Head of caudate nucleus (tissue), 42 donors: ENCODE measurements around the gene CCDC33.

Experiments used
- DNase-seq, 42 donors: peaks; one replicate each; pipeline versions ENCODE4 v3.0.0 to v3.0.0-alpha.2; 2020 to 2021; ENCODE audit warnings: mixed read lengths in 7 of 42
- intact Hi-C: fragments of 100-400 bp; cut with DNase I; formaldehyde crosslinking; loops from one replicate; pipeline ENCODE4 v1.15.0; 2022

The CCDC33 gene

DNA sequence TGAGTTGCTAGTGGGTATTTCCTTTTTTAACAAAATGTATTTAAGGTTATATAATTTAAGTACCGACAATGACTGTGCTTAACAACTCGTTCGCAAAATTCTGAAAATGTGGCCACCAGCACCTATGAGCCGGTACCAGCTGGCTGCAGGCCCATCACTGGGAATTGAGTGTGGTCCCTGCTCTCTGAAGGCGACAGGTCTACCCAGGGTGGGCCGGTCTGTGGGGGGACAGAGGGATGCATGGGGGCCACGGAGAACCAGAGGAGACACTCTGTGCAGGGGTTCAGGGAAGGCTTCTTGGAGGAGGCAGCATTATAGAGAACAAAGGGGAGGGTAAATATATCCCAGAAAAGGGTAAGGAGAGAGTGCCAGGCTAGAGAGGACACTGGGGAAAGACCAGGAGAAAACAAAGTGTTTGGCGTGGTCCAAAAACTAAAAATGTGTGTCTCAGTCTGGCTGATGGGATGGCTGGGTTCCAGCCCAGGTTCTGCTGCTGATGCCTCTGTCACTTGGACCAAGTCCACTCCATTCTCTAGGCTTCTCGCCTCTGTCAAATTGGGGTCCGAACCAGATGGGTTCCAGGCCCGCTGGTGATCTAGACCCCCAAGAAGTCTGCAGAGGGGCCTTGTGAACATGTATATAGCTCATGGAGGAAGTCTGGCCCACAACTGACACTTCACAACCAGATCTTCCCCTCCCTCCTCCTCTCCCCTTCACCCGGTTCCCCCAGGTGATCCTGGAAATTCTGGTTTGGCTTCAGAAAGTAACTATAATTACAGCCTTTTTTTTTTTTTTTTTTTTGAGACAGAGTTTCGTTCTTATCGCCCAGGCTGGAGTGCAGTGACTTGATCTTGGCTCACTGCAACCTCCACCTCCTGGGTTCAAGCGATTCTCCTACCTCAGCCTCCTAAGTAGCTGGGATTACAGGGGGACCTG, 142.0 kb downstream of the CCDC33 start:
- DNase-seq, result no peak
- intact Hi-C loops, result no loop called here

DNA sequence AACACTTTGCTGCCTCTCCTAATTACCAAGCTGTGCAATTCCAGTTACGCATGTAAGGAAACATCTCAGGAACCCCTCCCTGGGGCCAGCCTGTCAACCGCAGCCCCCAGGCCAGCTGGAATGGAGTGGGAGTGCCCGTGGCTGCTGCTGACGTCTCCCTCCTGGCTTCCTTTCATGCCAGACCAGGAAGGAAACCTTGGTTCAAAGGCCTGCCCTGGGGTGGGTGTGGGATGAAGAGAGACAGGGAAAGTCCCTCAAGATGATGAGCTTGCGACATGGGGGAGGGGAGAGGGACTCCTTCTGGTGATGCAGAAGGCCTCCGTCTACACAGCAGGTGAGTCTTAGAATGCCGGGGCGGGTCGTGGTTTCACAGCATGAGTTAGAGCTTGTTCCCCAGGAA, 142.7 kb downstream of the CCDC33 start:
- DNase-seq, result no peak
- intact Hi-C loops, result no loop called here

DNA sequence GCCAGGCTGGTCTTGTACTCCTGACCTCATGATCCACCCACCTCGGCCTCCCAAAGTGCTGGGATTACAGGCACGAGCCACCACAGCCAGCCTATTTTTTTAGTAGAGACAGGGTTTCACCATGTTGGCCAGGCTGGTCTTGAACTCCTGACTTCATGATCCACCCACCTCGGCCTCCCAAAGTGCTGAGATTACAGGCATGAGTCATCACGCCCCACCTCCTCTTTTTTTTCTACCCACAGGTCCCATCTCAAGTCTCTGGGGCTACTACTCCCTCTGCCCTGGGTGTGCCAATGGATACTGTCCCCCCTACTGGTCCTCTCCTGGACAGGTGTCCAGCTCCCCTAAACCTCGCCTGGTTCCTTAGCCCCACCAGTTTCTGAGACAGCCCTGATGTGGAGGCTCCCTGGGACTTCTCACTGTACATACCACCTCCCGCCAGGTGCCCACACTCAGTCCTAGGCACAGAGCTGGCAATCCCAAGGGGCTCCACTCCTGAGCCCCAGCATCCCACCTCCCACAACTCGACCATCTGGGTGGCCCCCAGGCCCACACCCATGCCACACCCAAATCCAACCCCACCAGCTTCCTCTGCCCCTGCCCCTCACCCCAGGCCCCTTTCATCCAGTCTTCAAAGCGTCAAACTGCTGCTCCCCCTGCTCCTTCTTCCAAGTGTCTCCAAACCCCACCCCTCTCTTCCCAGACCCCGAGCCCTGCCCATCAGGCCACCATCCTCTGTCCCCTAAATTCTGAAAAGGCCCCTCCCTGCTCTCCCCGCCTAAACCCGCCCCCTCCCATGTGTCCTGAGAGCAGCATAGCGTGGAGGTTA, 144.4 kb downstream of the CCDC33 start:
- intact Hi-C loops, result no loop called here
- no peak for DNase-seq

DNA sequence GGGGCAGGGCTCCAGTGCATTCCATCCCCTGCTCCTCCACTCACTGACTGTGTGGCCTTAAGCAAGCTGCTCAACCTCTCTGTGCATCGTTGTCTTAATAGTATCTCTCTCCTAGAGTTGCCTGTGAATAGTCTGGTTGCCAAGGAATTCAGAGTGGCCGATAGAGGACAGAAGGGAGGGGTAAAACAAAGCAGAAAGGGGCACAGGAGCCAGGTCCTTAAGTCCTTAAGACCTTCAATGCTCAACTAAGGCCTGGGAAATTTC, 145.0 kb downstream of the CCDC33 start:
- no peak for DNase-seq
- intact Hi-C loops, result no loop called here

DNA sequence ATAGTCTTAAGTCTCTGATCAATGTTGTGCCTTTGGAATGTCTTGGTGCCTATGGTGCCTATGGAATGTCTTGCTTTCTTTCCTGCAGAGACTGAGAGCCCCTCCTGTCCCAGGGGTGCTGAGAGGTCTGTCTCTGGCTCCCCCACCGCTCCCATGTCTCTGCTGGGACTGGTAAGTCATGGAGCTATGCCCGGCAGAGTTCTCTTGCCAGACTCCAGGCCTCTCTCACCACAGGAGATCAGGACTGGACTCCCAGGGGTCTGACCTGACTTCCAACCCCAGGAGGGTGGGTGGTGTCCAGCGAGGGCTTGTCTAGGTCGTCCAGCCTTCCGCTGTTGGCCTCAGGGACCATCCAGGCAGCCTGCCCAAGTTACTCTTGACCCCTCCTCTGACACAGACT, 145.4 kb downstream of the CCDC33 start:
- DNase-seq, result no peak
- intact Hi-C loops, result no loop called here

DNA sequence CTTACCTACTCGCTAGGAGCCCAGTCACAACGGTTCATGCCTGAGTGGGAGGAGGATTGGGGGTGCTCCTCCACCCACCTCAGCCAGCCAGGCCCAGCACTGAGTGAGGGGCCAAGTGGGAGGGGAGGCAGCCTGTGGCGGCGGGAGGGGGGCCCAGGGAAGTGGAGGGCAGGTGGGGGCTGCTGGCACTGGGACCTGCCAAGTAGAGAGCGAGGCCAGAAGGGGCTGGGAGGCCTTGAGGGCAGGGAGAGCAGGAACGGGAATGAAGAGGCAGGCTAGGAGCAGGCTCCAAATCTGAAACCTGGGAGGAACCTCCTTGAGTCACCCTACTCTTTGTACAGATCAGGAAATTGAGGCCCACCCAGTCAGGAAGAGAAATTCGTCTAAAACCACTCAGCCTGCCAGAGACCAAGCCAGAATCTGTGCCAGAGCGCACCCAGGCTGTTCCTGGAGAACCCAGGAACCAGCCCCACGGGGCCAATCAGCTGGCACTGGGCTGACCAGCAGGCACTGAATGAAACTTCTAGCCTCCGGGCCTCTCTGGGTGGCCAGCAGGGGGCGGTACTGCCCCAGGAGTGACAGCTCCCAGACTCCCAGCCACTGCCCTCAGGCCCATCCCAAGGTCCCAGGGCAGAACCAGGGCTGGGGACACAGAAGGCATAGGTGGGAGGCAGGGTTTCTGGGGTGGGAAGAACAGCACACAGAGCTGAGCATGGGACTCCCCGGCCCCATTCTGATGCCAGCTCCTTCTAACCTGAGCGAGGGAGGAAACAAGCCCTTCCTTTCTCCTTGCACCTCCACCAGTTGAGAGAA, 146.1 kb downstream of the CCDC33 start:
- peak; percentile 75 to 98 (median 94) for DNase-seq
- intact Hi-C loops, result loop anchor here (2.0 kb wide), 1 partner anchor 57 kb away; no protein-coding TSS in a partner anchor

DNA sequence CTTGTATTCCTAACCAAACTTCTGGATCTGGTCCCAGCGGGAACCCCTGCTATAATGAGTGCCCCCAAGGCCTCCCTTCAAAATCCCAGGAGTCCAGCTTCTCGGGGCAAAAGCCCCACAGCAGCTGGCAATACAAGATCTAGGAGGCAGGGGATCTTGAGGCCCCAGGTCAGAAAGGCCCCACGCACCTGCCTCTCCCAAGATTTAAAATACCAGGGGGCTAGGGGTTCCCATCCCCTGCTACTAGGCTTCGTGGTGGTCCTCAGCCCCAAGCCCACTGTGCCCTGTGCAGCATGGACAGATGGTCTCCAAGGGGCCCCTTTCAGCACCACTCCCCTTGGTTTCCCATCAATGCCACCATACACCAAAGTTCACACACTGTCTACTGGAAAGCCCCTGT, 147.2 kb downstream of the CCDC33 start:
- intact Hi-C loops, result loop anchor here (2.0 kb wide), 1 partner anchor 56 kb away; no protein-coding TSS in a partner anchor
- DNase-seq, result no peak

DNA sequence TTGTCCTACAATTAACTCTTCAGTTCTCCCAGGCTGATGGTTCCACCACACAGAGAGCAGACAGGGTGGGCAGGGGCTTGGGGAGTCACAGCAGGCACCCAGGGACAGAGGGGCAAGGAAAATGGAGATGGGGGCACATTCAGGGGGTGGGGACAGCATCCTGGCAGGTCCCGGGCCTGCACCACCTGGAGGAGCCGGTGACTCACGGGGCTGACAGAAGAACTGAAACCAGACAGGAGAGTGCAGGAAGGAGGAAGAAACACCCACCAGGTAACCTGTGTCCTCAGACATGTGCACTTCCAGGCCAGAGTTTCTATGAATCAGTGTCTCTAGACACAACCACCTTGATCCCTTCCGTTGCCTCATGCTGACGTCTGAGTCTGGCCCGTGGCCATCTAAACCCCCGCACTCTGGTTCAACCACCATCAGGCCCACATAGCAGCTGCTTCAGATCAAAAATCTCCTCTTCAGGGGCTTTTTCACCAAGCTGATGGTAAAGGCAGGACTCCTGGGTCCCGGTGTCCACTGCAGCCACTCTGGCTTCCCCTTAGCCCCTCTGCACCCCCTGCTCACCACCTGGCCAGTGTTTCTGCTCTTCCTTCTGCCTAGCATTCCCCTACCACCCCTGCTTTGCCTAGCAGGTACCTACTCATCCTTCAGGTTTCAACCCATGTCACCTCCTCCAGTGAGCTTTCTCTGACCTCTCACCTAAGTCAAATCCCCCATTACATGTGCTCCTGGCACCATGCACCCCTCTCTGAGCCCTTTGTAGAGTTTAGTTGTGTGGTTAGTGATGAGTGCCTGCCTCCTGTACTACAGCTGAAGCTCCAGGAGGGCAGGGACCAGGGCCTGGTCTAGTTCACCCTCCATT, 147.8 kb downstream of the CCDC33 start:
- no peak for DNase-seq
- intact Hi-C loops, result loop anchor here (2.0 kb wide), 1 partner anchor 55 kb away; no protein-coding TSS in a partner anchor

DNA sequence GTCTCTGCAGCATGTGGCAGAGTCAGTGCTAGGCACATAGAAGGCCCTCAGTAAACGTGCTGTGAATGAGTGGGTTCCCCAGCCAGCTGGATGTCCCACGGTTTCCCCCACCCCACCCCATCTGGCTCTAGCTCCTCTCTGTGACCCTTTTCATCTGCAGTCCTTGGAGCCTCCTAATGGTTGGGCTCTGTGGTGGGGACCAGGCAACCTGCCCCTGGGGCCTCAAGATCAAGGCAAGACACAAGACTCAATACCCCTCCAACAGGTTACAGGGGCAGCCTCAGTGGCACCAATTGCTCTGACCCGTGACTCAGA, 148.4 kb downstream of the CCDC33 start:
- DNase-seq, result no peak
- intact Hi-C loops, result no loop called here

DNA sequence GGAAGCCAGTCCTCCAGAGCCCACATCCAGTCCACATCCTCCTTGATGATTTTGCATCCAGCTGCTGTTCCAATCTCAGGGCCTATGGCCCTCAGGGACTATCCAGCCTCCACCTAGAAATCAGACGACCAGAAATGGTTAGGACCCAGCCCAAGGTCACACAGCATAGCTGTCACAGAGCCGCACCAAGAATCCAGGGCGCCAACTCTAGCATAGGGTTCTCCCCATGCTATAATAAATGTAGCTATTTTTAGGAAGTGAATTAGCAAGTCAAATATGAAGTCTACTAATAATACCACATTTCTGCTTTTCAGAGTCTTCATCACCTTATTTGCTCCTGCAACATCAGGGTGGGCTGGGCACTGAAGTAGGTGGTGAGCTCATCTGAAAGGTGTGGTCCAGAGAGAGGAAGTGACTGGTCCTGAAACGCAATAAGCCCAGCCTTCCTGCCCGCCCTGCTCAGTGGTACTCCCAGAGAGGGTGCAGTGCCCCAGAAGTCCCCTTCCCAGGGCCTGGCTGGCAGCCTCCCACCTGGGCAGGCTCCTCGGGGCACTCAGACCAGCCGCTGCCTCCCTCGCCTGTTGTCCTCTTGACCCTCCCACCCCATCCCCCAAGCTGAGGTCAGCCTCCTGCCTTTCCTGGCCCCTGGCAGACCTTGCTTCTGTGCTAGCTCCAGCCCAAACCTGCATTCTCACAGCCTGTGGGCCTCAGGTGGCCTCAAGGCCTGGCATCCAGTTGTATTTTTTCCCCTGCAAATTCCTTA, 148.9 kb downstream of the CCDC33 start:
- intact Hi-C loops, result no loop called here
- peak in 7 of 42 donors; percentile 24 to 57 (median 43) for DNase-seq

DNA sequence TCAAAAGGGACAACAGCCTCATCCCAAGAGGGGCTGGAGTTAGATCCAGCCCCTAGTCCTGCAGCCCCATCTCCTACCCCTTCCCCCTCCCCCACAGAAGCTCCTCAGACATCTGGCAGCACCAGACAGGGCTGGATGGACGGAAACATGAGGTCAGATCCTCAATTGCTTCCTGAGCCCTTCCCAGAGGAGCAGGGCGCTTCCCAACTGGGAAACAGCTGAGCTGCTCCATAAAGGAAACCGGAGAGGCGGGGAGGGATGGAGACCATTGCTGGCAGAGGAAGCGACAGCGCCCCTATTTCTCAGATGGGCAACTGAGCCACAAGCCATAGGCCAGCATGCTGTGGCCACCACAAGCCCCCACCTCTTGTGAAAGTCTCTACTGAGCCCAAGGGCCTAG, 149.6 kb downstream of the CCDC33 start:
- no peak for DNase-seq
- intact Hi-C loops, result no loop called here
